Tibial artery (tissue), 4 donors: Measurements from ENCODE around the gene ZNF398.

Source experiments
- DNase-seq, 2 donors: peaks; one replicate each; pipeline ENCODE4 v3.0.0-alpha.2; 2019
- H3K27ac ChIP-seq, 2 donors: fragments of 200-600 bp; sonication (generic) in 1 of 2; 1 replicate in 1 of 2; 2 replicates in 1 of 2; pipeline ENCODE4 v1.5.1; 2018 to 2019; ENCODE audit warnings: mild to moderate bottlenecking in 1 of 2
- H3K27me3 ChIP-seq, 2 donors: fragments of 200-600 bp; sonication (generic) in 1 of 2; one replicate each; pipeline versions ENCODE4 v1.5.1 to v1.6.0; 2016 to 2019
- H3K36me3 ChIP-seq, 3 donors: fragments of 200-600 bp; sonication (generic) in 2 of 3; one replicate each; pipeline ENCODE4 v1.5.1; 2016 to 2019; ENCODE audit warnings: mild to moderate bottlenecking in 2 of 3
- H3K4me1 ChIP-seq, 4 donors: fragments of 200-600 bp; sonication (generic) in 2 of 4; 1 replicate in 3 of 4; 2 replicates in 1 of 4; pipeline ENCODE4 v1.5.1; 2016 to 2019
- H3K4me3 ChIP-seq, 2 donors: fragments of 200-600 bp; sonication (generic) in 1 of 2; 1 replicate in 1 of 2; 2 replicates in 1 of 2; pipeline ENCODE4 v1.5.1; 2018 to 2019; ENCODE audit warnings: mild to moderate bottlenecking in 2 of 2
- H3K9me3 ChIP-seq, 3 donors: fragments of 200-600 bp; sonication (generic) in 1 of 3; one replicate each; pipeline ENCODE4 v1.5.1; 2016 to 2019
- CTCF ChIP-seq, 2 experiments: fragments of 200-600 bp in 1 of 2; fragments of 450-650 bp in 1 of 2; IDR thresholded peaks; one replicate each; pipeline ENCODE4 v1.5.1; 2017 to 2019; ENCODE audit warnings: antibody characterized with exemption in 2 of 2, mild to moderate bottlenecking in 1 of 2, moderate library complexity in 1 of 2
- intact Hi-C: fragments of 100-400 bp; cut with DNase I; formaldehyde crosslinking; loops from one replicate; pipeline ENCODE4 v1.15.0; 2023; ENCODE audit warnings: low total_unique reads

Gene ZNF398

GRCh38 chr7:149180722-149181449, 33.6 kb downstream of the ZNF398 start:
- DNase-seq = no peak
- TF ChIP-seq CTCF (IDR thresholded peaks at IDR 0.05) = no peak
- H3K27ac ChIP-seq = no peak overlapping the region
- H3K4me1 ChIP-seq = peaks cover 0 to 5% (median 0%) of the 10 kb centered on the region in 4 donors
- intact Hi-C loops = no loop called here
- no peaks in the 10 kb centered on the region for H3K9me3 ChIP-seq
- H3K36me3 ChIP-seq = peaks cover 34 to 65% (median 47%) of the 10 kb centered on the region in 3 donors
- H3K27me3 ChIP-seq = no peaks in the 10 kb centered on the region
- H3K4me3 ChIP-seq = no peak overlapping the region

GRCh38 chr7:149181450-149181790, 34.2 kb downstream of the ZNF398 start:
- no peak overlapping the region for H3K4me3 ChIP-seq
- H3K36me3 ChIP-seq = peaks cover 28 to 59% (median 45%) of the 10 kb centered on the region in 3 donors
- no peak for DNase-seq
- TF ChIP-seq CTCF (IDR thresholded peaks at IDR 0.05) = no peak
- no peaks in the 10 kb centered on the region for H3K9me3 ChIP-seq
- no peak overlapping the region for H3K27ac ChIP-seq
- H3K27me3 ChIP-seq = no peaks in the 10 kb centered on the region
- peaks cover 0 to 5% (median 0%) of the 10 kb centered on the region in 4 donors for H3K4me1 ChIP-seq
- intact Hi-C loops = no loop called here

- no peaks in the 10 kb centered on the region for H3K27me3 ChIP-seq
- no peaks in the 10 kb centered on the region for H3K9me3 ChIP-seq
- no peak overlapping the region for H3K4me3 ChIP-seq
- DNase-seq = no peak
- no peak for TF ChIP-seq CTCF (IDR thresholded peaks at IDR 0.05)
- H3K36me3 ChIP-seq = peaks cover 4 to 31% (median 17%) of the 10 kb centered on the region in 3 donors
- H3K27ac ChIP-seq = no peak overlapping the region
- intact Hi-C loops = no loop called here
- H3K4me1 ChIP-seq = peaks cover 0 to 5% (median 0%) of the 10 kb centered on the region in 4 donors
Observed at GRCh38 chr7:149184274-149184673, 37.0 kb downstream of the ZNF398 start.

GRCh38 chr7:149188213-149188612, 41.0 kb downstream of the ZNF398 start:
- no peak for DNase-seq
- Histone ChIP-seq H3K27ac (no peak overlapping the region), H3K27me3 (no peaks in the 10 kb centered on the region), H3K4me1 (no peaks in the 10 kb centered on the region), H3K4me3 (no peak overlapping the region), H3K9me3 (no peaks in the 10 kb centered on the region), H3K36me3 (no peaks in the 10 kb centered on the region)
- no peak for TF ChIP-seq CTCF (IDR thresholded peaks at IDR 0.05)
- intact Hi-C loops = no loop called here

- Histone ChIP-seq H3K27me3 (no peaks in the 10 kb centered on the region), H3K27ac (no peak overlapping the region), H3K4me1 (no peaks in the 10 kb centered on the region), H3K4me3 (no peak overlapping the region), H3K36me3 (no peaks in the 10 kb centered on the region), H3K9me3 (no peaks in the 10 kb centered on the region)
- no peak for TF ChIP-seq CTCF (IDR thresholded peaks at IDR 0.05)
- DNase-seq = no peak
- intact Hi-C loops = no loop called here
Observed at GRCh38 chr7:149188637-149189259, 41.5 kb downstream of the ZNF398 start.
